Measurements from ENCODE around the gene PLSCR1.
A peak's percentile ranks its signal among the peaks of the same experiment; 100 is the strongest.
"Not testable (repeated sequence)": the region's sequence is repeated elsewhere in the genome, so short reads cannot be mapped to it uniquely, and the experiment has no call there.

The PLSCR1 gene

GRCh38 chr3:146497145-146497843 lies 47.1 kb downstream of the PLSCR1 start:
- H2AK5ac ChIP-seq (ENCODE audit: low read length, severe bottlenecking); H3K9ac ChIP-seq (ENCODE audit: low read length); H2BK5ac ChIP-seq (ENCODE audit: low read depth, low read length, poor library complexity, severe bottlenecking); H3K9me3 ChIP-seq (ENCODE audit: control insufficient read depth, low read length); H3K4me3 ChIP-seq (ENCODE audit: insufficient read depth in 1 of 2, low read depth in 1 of 2, low read length in 2 of 2); H3K4me1 ChIP-seq (ENCODE audit: control insufficient read depth, insufficient read depth, low read depth, low read length); H3K18ac ChIP-seq (ENCODE audit: low read depth in 1 of 2, low read length in 2 of 2); H2BK15ac ChIP-seq (ENCODE audit: low read depth, poor library complexity, severe bottlenecking); DNase-seq; H2BK120ac ChIP-seq (ENCODE audit: low read depth, low read length); H3K4ac ChIP-seq (ENCODE audit: low read depth in 1 of 2, low read length in 2 of 2); H3K14ac ChIP-seq (ENCODE audit: low read length in 2 of 2); H2AFZ ChIP-seq (ENCODE audit: low read depth, low read length); H3K79me1 ChIP-seq (replicated peaks; ENCODE audit: low read length, poor library complexity, severe bottlenecking); H3K27me3 ChIP-seq (ENCODE audit: control insufficient read depth in 1 of 2, insufficient read depth in 1 of 2, low read length in 2 of 2); H3K27ac ChIP-seq (ENCODE audit: low read length, poor library complexity, severe bottlenecking); H3K23ac ChIP-seq (ENCODE audit: low read length in 2 of 2); H2BK12ac ChIP-seq (ENCODE audit: low read length in 2 of 2); H3K36me3 ChIP-seq (ENCODE audit: control insufficient read depth in 1 of 2, insufficient read depth in 2 of 2, low read depth in 1 of 2, low read length in 2 of 2); H3K4me2 ChIP-seq (ENCODE audit: low read length, poor library complexity, severe bottlenecking): not testable (repeated sequence)
- H4K8ac ChIP-seq (ENCODE audit: low read length) = peak overlapping the region; percentile 69
- peak overlapping the region; percentile 68 for H4K91ac ChIP-seq (ENCODE audit: low read length)
- WGBS = 93% methylated on average over 27 of the region's 28 CpGs

GRCh38 chr3:146496726-146497125 lies 47.7 kb downstream of the PLSCR1 start:
- Histone ChIP-seq H2BK12ac (ENCODE audit: low read length in 2 of 2) (no peak overlapping the region), H2BK15ac (ENCODE audit: low read depth, poor library complexity, severe bottlenecking) (no peak overlapping the region), H3K18ac (ENCODE audit: low read depth in 1 of 2, low read length in 2 of 2) (no peak overlapping the region), H3K4me3 (ENCODE audit: insufficient read depth in 1 of 2, low read depth in 1 of 2, low read length in 2 of 2) (no peak overlapping the region), H2BK120ac (ENCODE audit: low read depth, low read length) (no peak overlapping the region), H2AFZ (ENCODE audit: low read depth, low read length) (no peak overlapping the region), H3K9me3 (ENCODE audit: control insufficient read depth, low read length) (no peaks in the 10 kb centered on the region), H2AK5ac (ENCODE audit: low read length, severe bottlenecking) (no peak overlapping the region), H3K79me1 (replicated peaks; ENCODE audit: low read length, poor library complexity, severe bottlenecking) (no peaks in the 10 kb centered on the region), H3K9ac (ENCODE audit: low read length) (no peak overlapping the region), H3K14ac (ENCODE audit: low read length in 2 of 2) (no peak overlapping the region), H3K27me3 (ENCODE audit: control insufficient read depth in 1 of 2, insufficient read depth in 1 of 2, low read length in 2 of 2) (no peaks in the 10 kb centered on the region), H3K27ac (ENCODE audit: low read length, poor library complexity, severe bottlenecking) (no peak overlapping the region), H3K4ac (ENCODE audit: low read depth in 1 of 2, low read length in 2 of 2) (no peak overlapping the region), H3K4me1 (ENCODE audit: control insufficient read depth, insufficient read depth, low read depth, low read length) (no peaks in the 10 kb centered on the region), H4K91ac (ENCODE audit: low read length) (no peak overlapping the region), H3K23ac (ENCODE audit: low read length in 2 of 2) (no peak overlapping the region), H3K36me3 (ENCODE audit: control insufficient read depth in 1 of 2, insufficient read depth in 2 of 2, low read depth in 1 of 2, low read length in 2 of 2) (no peaks in the 10 kb centered on the region), H3K4me2 (ENCODE audit: low read length, poor library complexity, severe bottlenecking) (no peak overlapping the region), H2BK5ac (ENCODE audit: low read depth, low read length, poor library complexity, severe bottlenecking) (no peak overlapping the region), H4K8ac (ENCODE audit: low read length) (no peak overlapping the region)
- no peak for DNase-seq
- 46% methylated on average over 1 of the region's 1 CpG for WGBS

GRCh38 chr3:146496251-146496650 lies 48.2 kb downstream of the PLSCR1 start:
- no peak overlapping the region for H2AK5ac ChIP-seq (ENCODE audit: low read length, severe bottlenecking)
- H2BK120ac ChIP-seq (ENCODE audit: low read depth, low read length) = no peak overlapping the region
- H3K4me3 ChIP-seq (ENCODE audit: insufficient read depth in 1 of 2, low read depth in 1 of 2, low read length in 2 of 2) = no peak overlapping the region
- H3K23ac ChIP-seq (ENCODE audit: low read length in 2 of 2) = no peak overlapping the region
- no peaks in the 10 kb centered on the region for H3K9me3 ChIP-seq (ENCODE audit: control insufficient read depth, low read length)
- WGBS = 60% methylated on average over 1 of the region's 1 CpG
- no peak overlapping the region for H2BK5ac ChIP-seq (ENCODE audit: low read depth, low read length, poor library complexity, severe bottlenecking)
- H3K4me2 ChIP-seq (ENCODE audit: low read length, poor library complexity, severe bottlenecking) = no peak overlapping the region
- H3K4me1 ChIP-seq (ENCODE audit: control insufficient read depth, insufficient read depth, low read depth, low read length) = no peaks in the 10 kb centered on the region
- H3K79me1 ChIP-seq (replicated peaks; ENCODE audit: low read length, poor library complexity, severe bottlenecking) = no peaks in the 10 kb centered on the region
- DNase-seq = no peak
- no peak overlapping the region for H2BK15ac ChIP-seq (ENCODE audit: low read depth, poor library complexity, severe bottlenecking)
- H3K9ac ChIP-seq (ENCODE audit: low read length) = no peak overlapping the region
- H3K4ac ChIP-seq (ENCODE audit: low read depth in 1 of 2, low read length in 2 of 2) = no peak overlapping the region
- H2BK12ac ChIP-seq (ENCODE audit: low read length in 2 of 2) = no peak overlapping the region
- H3K36me3 ChIP-seq (ENCODE audit: control insufficient read depth in 1 of 2, insufficient read depth in 2 of 2, low read depth in 1 of 2, low read length in 2 of 2) = no peaks in the 10 kb centered on the region
- no peak overlapping the region for H2AFZ ChIP-seq (ENCODE audit: low read depth, low read length)
- no peak overlapping the region for H3K18ac ChIP-seq (ENCODE audit: low read depth in 1 of 2, low read length in 2 of 2)
- no peak overlapping the region for H3K27ac ChIP-seq (ENCODE audit: low read length, poor library complexity, severe bottlenecking)
- H3K14ac ChIP-seq (ENCODE audit: low read length in 2 of 2) = no peak overlapping the region
- no peaks in the 10 kb centered on the region for H3K27me3 ChIP-seq (ENCODE audit: control insufficient read depth in 1 of 2, insufficient read depth in 1 of 2, low read length in 2 of 2)
- H4K91ac ChIP-seq (ENCODE audit: low read length) = no peak overlapping the region
- H4K8ac ChIP-seq (ENCODE audit: low read length) = no peak overlapping the region

GRCh38 chr3:146493761-146494160 lies 50.6 kb downstream of the PLSCR1 start:
- H2BK120ac ChIP-seq (ENCODE audit: low read depth, low read length) = no peak overlapping the region
- no peak overlapping the region for H2BK5ac ChIP-seq (ENCODE audit: low read depth, low read length, poor library complexity, severe bottlenecking)
- H3K23ac ChIP-seq (ENCODE audit: low read length in 2 of 2) = no peak overlapping the region
- no peak overlapping the region for H3K4ac ChIP-seq (ENCODE audit: low read depth in 1 of 2, low read length in 2 of 2)
- H2BK12ac ChIP-seq (ENCODE audit: low read length in 2 of 2) = no peak overlapping the region
- H2AK5ac ChIP-seq (ENCODE audit: low read length, severe bottlenecking) = no peak overlapping the region
- H3K4me3 ChIP-seq (ENCODE audit: insufficient read depth in 1 of 2, low read depth in 1 of 2, low read length in 2 of 2) = no peak overlapping the region
- DNase-seq = peak; percentile 27
- no peaks in the 10 kb centered on the region for H3K27me3 ChIP-seq (ENCODE audit: control insufficient read depth in 1 of 2, insufficient read depth in 1 of 2, low read length in 2 of 2)
- no peak overlapping the region for H3K14ac ChIP-seq (ENCODE audit: low read length in 2 of 2)
- no peak overlapping the region for H2AFZ ChIP-seq (ENCODE audit: low read depth, low read length)
- H3K18ac ChIP-seq (ENCODE audit: low read depth in 1 of 2, low read length in 2 of 2) = no peak overlapping the region
- no peak overlapping the region for H3K27ac ChIP-seq (ENCODE audit: low read length, poor library complexity, severe bottlenecking)
- H3K36me3 ChIP-seq (ENCODE audit: control insufficient read depth in 1 of 2, insufficient read depth in 2 of 2, low read depth in 1 of 2, low read length in 2 of 2) = no peaks in the 10 kb centered on the region
- H2BK15ac ChIP-seq (ENCODE audit: low read depth, poor library complexity, severe bottlenecking) = no peak overlapping the region
- no peaks in the 10 kb centered on the region for H3K79me1 ChIP-seq (replicated peaks; ENCODE audit: low read length, poor library complexity, severe bottlenecking)
- H4K91ac ChIP-seq (ENCODE audit: low read length) = no peak overlapping the region
- no peaks in the 10 kb centered on the region for H3K9me3 ChIP-seq (ENCODE audit: control insufficient read depth, low read length)
- H3K4me1 ChIP-seq (ENCODE audit: control insufficient read depth, insufficient read depth, low read depth, low read length) = no peaks in the 10 kb centered on the region
- H4K8ac ChIP-seq (ENCODE audit: low read length) = no peak overlapping the region
- 100% methylated on average over 1 of the region's 2 CpGs for WGBS
- no peak overlapping the region for H3K4me2 ChIP-seq (ENCODE audit: low read length, poor library complexity, severe bottlenecking)
- peak overlapping the region; percentile 37 for H3K9ac ChIP-seq (ENCODE audit: low read length)
